OCI-LY7 (cell line): ENCODE results near the gene MYL3. TPM values are rescaled to one million over a fixed set of nuclear protein-coding genes. Genes with fewer than 3 reads are reported as not detected.

Source experiments
- BruUV-seq: library from RNA; stranded (reverse); fragments of 400-500 nt; replicated peaks from 2 replicates; lab custom pipeline; 2021; lab: Mats Ljungman, UMichigan
- CTCF ChIA-PET: fragments of 300-600 bp; sonication (Branson Sonifier 250); formaldehyde crosslinking; loops from one replicate; lab custom pipeline; 2022; ENCODE audit warnings: antibody characterized with exemption; ENCODE audit not compliant: unreplicated experiment; lab: Charles Lee
- POLR2A ChIA-PET: fragments of 300-600 bp; sonication (Branson Sonifier 250); formaldehyde crosslinking; loops from one replicate; lab custom pipeline; 2022; ENCODE audit warnings: antibody characterized with exemption; lab: Charles Lee
- DNase-seq: peaks from one replicate; pipeline ENCODE4 v3.0.0-alpha.2; 2015; ENCODE audit warnings: low spot score
- H2AFZ ChIP-seq: fragments of 200-600 bp; sonication (generic), shearing (Covaris generic); 2 replicates; pipeline ENCODE4 v1.6.1; 2014; ENCODE audit warnings: mild to moderate bottlenecking, antibody characterized with exemption, low read length, moderate library complexity
- H3K27ac ChIP-seq: fragments of 200-600 bp; sonication (generic); 2 replicates; pipeline ENCODE4 v1.5.1; 2014; ENCODE audit warnings: mixed run types, low read depth, mild to moderate bottlenecking, moderate library complexity, low read length, inconsistent platforms; ENCODE audit not compliant: poor library complexity, severe bottlenecking
- H3K36me3 ChIP-seq: fragments of 200-600 bp; sonication (generic); 2 replicates; pipeline ENCODE4 v1.6.1; 2014; ENCODE audit warnings: mild to moderate bottlenecking, antibody characterized with exemption, low read length, moderate library complexity, mixed read lengths; ENCODE audit not compliant: insufficient read depth
- H3K4me1 ChIP-seq: fragments of 200-600 bp; sonication (generic); 2 replicates; pipeline ENCODE4 v1.5.1; 2014; ENCODE audit warnings: mild to moderate bottlenecking, low read length; ENCODE audit not compliant: insufficient read depth, poor library complexity, severe bottlenecking
- H3K4me2 ChIP-seq: fragments of 200-600 bp; sonication (generic); 2 replicates; pipeline ENCODE4 v1.6.1; 2014; ENCODE audit warnings: mild to moderate bottlenecking, low read length
- H3K4me3 ChIP-seq: fragments of 200-600 bp; sonication (generic); 2 replicates; pipeline ENCODE4 v1.5.1; 2014; ENCODE audit warnings: mild to moderate bottlenecking, low read depth, low read length; ENCODE audit not compliant: poor library complexity, severe bottlenecking
- H3K79me2 ChIP-seq: fragments of 200-600 bp; sonication (generic); 2 replicates; pipeline ENCODE4 v1.6.1; 2016; ENCODE audit warnings: low read depth, mild to moderate bottlenecking, low read length, moderate library complexity, mixed read lengths; ENCODE audit not compliant: insufficient read depth
- H3K9me2 ChIP-seq: fragments of 200-600 bp; sonication (generic); 2 replicates; pipeline ENCODE4 v1.6.1; 2016; ENCODE audit warnings: mild to moderate bottlenecking, low read length, mixed read lengths; ENCODE audit not compliant: insufficient read depth
- H3K9me3 ChIP-seq: fragments of 200-600 bp; sonication (generic); 2 replicates; pipeline ENCODE4 v1.6.1; 2014; ENCODE audit warnings: mild to moderate bottlenecking, mixed run types, low read length, mixed read lengths
- H4K20me1 ChIP-seq: fragments of 200-600 bp; sonication (generic); 2 replicates; pipeline ENCODE4 v1.6.1; 2014; ENCODE audit warnings: mild to moderate bottlenecking, antibody characterized with exemption, low read length, moderate library complexity, mixed read lengths; ENCODE audit not compliant: insufficient read depth
- CTCF ChIP-seq: fragments of 200-600 bp; sonication (generic); conservative IDR thresholded peaks from 2 replicates; pipeline ENCODE4 v1.5.1; 2014; ENCODE audit warnings: mild to moderate bottlenecking, antibody characterized with exemption, low read length, moderate library complexity, mixed read lengths
- EZH2phosphoT487 ChIP-seq: fragments of 200-600 bp; sonication (generic); IDR thresholded peaks from 2 replicates; pipeline ENCODE4 v1.6.1; 2018; ENCODE audit warnings: low read depth, borderline replicate concordance, mild to moderate bottlenecking, mixed run types, antibody characterized with exemption, low read length, moderate library complexity, mixed read lengths
- intact Hi-C: fragments of 100-400 bp; cut with micrococcal nuclease; formaldehyde crosslinking; loops from one replicate; pipeline ENCODE4 v1.10.0; 2022; ENCODE audit not compliant: unreplicated experiment
- total RNA-seq, 2 experiments: library from RNA; depleted of rRNA in 1 of 2; stranded (reverse); fragments of >200 nt in 1 of 2; shearing (Covaris generic) in 1 of 2; gene quantifications; 2 replicates each; pipeline ENCODE4 v1.2.3, GENCODE V29; 2014 to 2022

MYL3 gene
- total RNA-seq, 2 experiments from 2014 or later, result not detected

DNA sequence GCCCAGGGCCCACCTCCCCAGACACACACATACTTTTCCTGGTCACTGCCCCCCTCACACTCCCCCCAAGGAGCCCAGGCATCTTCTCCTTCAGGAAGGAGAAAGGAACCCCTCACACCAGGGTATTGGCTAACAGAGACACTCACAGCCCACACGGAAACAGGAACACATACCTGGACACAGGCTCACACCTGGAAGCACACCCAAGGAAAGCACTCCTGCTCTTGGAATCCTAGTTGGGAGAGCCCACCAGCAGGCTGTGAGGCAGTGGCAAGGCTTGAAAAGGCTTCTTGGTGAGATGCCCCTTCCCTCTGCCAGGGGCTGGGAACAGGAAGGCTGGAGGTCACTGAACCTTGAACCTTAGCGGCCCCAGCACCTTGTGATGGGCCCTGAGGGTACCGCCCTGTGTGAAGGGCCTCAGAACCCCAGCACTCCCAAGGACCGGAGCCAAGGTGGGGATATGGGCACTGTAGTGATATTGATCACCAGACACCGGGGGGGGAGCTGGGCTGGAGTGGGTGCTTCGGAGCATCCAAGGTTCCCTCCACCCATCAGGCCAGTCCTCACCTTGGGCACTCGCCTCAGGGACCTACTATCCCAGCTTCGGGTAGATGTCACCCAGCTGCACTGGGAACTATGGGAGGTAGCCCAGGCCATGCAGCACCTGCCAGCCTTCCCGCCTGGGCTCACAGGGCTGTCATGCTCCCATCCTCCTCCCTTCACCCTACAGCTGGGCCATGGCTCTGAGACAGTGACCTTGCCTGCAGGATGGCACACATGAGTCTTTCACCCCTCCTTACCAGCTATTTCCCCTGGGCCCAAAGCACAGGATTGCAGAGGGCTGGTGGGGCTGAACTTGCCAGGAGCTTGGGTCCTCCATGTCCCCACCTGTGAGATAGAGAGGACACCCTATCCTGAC lies 16.4 kb downstream of the MYL3 start:
- no peak for DNase-seq
- Histone ChIP-seq H3K4me2 (peak overlapping the region; percentile 26; the same call in 1 of the 2 replicates), H3K79me2 (no peaks in the 10 kb centered on the region), H3K9me3 (peaks cover 3% of the 10 kb centered on the region; the same call in 1 of the 2 replicates), H2AFZ (no peak overlapping the region), H3K4me3 (no peak overlapping the region), H4K20me1 (no peaks in the 10 kb centered on the region), H3K4me1 (no peaks in the 10 kb centered on the region), H3K9me2 (no peaks in the 10 kb centered on the region), H3K36me3 (no peaks in the 10 kb centered on the region), H3K27ac (no peak overlapping the region)
- POLR2A ChIA-PET, result no interaction called here
- BruUV-seq, result no TSS peak
- CTCF ChIA-PET, result no interaction called here
- intact Hi-C loops, result no loop called here
- no peak for TF ChIP-seq CTCF
- no peak for TF ChIP-seq EZH2phosphoT487

DNA sequence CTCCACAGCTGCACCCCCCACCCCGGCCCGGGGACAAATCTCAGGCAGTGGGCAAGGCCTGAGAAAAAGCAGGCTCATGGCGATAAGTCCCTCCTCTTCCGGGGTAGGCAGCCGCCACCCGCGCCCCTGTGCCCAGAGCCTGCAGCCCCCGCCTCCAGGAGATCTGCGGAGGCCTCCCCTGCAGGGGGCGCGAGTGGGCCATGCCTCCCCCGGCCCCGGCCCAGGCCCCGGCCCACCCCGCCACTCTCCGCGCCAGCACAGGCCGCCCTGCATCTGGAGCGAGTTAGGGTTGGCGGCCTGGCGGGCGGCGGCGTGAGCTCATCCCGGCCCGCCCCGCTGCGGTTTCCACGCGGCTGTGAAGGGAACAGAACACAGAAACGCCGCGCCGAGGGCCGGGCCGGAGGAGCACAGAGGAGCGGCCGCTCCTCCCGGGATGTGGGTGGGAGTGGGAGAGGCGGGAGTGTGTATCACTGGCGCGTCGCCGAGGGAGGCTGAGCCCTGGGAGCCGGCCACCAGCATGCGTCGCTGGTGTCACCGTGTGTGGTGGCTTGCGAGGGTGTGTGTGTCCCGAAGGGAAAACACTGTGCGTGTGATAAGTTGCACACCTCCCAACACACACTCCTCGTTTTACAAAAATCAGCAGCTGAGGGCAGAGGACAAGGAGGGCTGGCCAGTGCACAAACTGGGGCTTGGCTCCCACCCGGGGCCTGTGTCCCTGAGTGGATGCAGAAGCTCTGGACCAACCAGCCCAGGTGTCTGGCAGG lies 17.2 kb downstream of the MYL3 start:
- H2AFZ ChIP-seq, result no peak overlapping the region
- no peaks in the 10 kb centered on the region for H3K79me2 ChIP-seq
- H3K4me3 ChIP-seq, result no peak overlapping the region
- H3K27ac ChIP-seq, result no peak overlapping the region
- peaks cover 11% of the 10 kb centered on the region; the same call in 1 of the 2 replicates for H3K9me3 ChIP-seq
- intact Hi-C loops, result no loop called here
- CTCF ChIA-PET, result no interaction called here
- peak; percentile 14 for DNase-seq
- peak; percentile 52 for TF ChIP-seq CTCF
- TF ChIP-seq EZH2phosphoT487, result no peak
- H3K4me2 ChIP-seq, result peak overlapping the region; percentile 33; the same call in 1 of the 2 replicates
- no peaks in the 10 kb centered on the region for H3K4me1 ChIP-seq
- H4K20me1 ChIP-seq, result no peaks in the 10 kb centered on the region
- no peaks in the 10 kb centered on the region for H3K36me3 ChIP-seq
- no TSS peak for BruUV-seq
- POLR2A ChIA-PET, result interaction anchor here (0.7 kb wide), 1 partner anchor 68 kb away, joined by 3 read pairs; no protein-coding TSS in a partner anchor
- H3K9me2 ChIP-seq, result no peaks in the 10 kb centered on the region
